Posterior cingulate gyrus (tissue), 11 donors: ENCODE data around the gene MRPL40.

ENCODE experiments used
- DNase-seq, 10 donors: peaks; one replicate each; pipeline versions ENCODE4 v3.0.0 to v3.0.0-alpha.2; 2020 to 2021; ENCODE audit warnings: mixed read lengths in 3 of 10
- intact Hi-C: fragments of 100-400 bp; cut with DNase I; formaldehyde crosslinking; loops from one replicate; pipeline ENCODE4 v1.15.1; 2023

Gene MRPL40

GRCh38 chr22:19406281-19406811 is 26.0 kb upstream of the MRPL40 start:
- DNase-seq: no peak
- intact Hi-C loops: no loop called here

GRCh38 chr22:19406846-19407245 is 25.5 kb upstream of the MRPL40 start:
- DNase-seq: no peak
- intact Hi-C loops: no loop called here

GRCh38 chr22:19407649-19408606 is 24.4 kb upstream of the MRPL40 start:
- DNase-seq: peak in 2 of 10 donors; percentile 47 to 59
- intact Hi-C loops: no loop called here

- intact Hi-C loops: no loop called here
- DNase-seq: peak in 1 of 10 donors; percentile 77
These were observed 21.2 kb upstream of the MRPL40 start for GRCh38 chr22:19410941-19411689.

GRCh38 chr22:19411690-19412045 is 20.7 kb upstream of the MRPL40 start:
- intact Hi-C loops: no loop called here
- DNase-seq: peak in 2 of 10 donors; percentile 77 to 86

GRCh38 chr22:19412478-19412877 is 19.9 kb upstream of the MRPL40 start:
- intact Hi-C loops: no loop called here
- DNase-seq: peak in 1 of 10 donors; percentile 35

GRCh38 chr22:19412923-19413322 is 19.4 kb upstream of the MRPL40 start:
- DNase-seq: peak in 1 of 10 donors; percentile 12
- intact Hi-C loops: no loop called here

GRCh38 chr22:19419086-19419463 is 13.3 kb upstream of the MRPL40 start:
- no peak for DNase-seq
- intact Hi-C loops: no loop called here

- intact Hi-C loops: no loop called here
- DNase-seq: no peak
These were observed 12.7 kb upstream of the MRPL40 start for GRCh38 chr22:19419464-19420178.

- no peak for DNase-seq
- intact Hi-C loops: no loop called here
These were observed 12.0 kb upstream of the MRPL40 start for GRCh38 chr22:19420321-19420720.

GRCh38 chr22:19422440-19423301 is 9.7 kb upstream of the MRPL40 start:
- intact Hi-C loops: no loop called here
- DNase-seq: no peak

GRCh38 chr22:19424186-19424500 is 8.2 kb upstream of the MRPL40 start:
- no peak for DNase-seq
- intact Hi-C loops: no loop called here

GRCh38 chr22:19429950-19430889 is 2.1 kb upstream of the MRPL40 start:
- intact Hi-C loops: loop anchor here (5.0 kb wide), 2 partner anchors 47 to 138 kb away; partner anchors contain the start of genes CDC45, CLTCL1 and UFD1
- no peak for DNase-seq

GRCh38 chr22:19430890-19431541 is 1.3 kb upstream of the MRPL40 start:
- DNase-seq: peak in 3 of 10 donors; percentile 16 to 89 (median 88)
- intact Hi-C loops: loop anchor here (5.0 kb wide), 2 partner anchors 46 to 139 kb away; partner anchors contain the start of genes CDC45, CLTCL1 and UFD1

GRCh38 chr22:19431649-19432132 is 654 bp upstream of the MRPL40 start, which contains the start of gene HIRA:
Gene HIRA, minus strand, starts transcription at chr22:19431733. Its CDS starts 257 bp downstream, at chr22:19431476.
- intact Hi-C loops: loop anchor here (1.0 to 5.0 kb wide), 4 partner anchors 16 to 252 kb away; partner anchors contain the start of genes C22orf39, CDC45, CLTCL1 and UFD1
- peak; percentile 69 to 97 (median 85) for DNase-seq

GRCh38 chr22:19434401-19434800 is 2.1 kb downstream of the MRPL40 start:
- no peak for DNase-seq

GRCh38 chr22:19434829-19435580 is 2.7 kb downstream of the MRPL40 start:
- no peak for DNase-seq
- intact Hi-C loops: loop anchor here (5.0 kb wide), 2 partner anchors 42 to 143 kb away; partner anchors contain the start of genes CDC45, CLTCL1 and UFD1

More at GRCh38 chr22:19434401-19434800, 2.1 kb downstream of the MRPL40 start:
- intact Hi-C loops: loop anchor here (5.0 kb wide), 2 partner anchors 43 to 142 kb away; partner anchors contain the start of genes CDC45, CLTCL1 and UFD1
